NCI-H1694 (cell line): Measurements from ENCODE around the gene CRB2.

Experiments
- DNase-seq: peaks from one replicate; lab custom pipeline; 2025; lab: John Stamatoyannopoulos, UW

Gene CRB2

GRCh38 chr9:123422635-123423310 lies 66.8 kb downstream of the CRB2 start:
- DNase-seq, result no peak

- DNase-seq, result no peak
Measured at GRCh38 chr9:123423311-123423640, 67.3 kb downstream of the CRB2 start.

GRCh38 chr9:123424131-123424530 lies 68.1 kb downstream of the CRB2 start:
- no peak for DNase-seq

- DNase-seq, result no peak
Measured at GRCh38 chr9:123424552-123425225, 68.7 kb downstream of the CRB2 start.

GRCh38 chr9:123425261-123425821 lies 69.3 kb downstream of the CRB2 start:
- no peak for DNase-seq

- DNase-seq, result no peak
Measured at GRCh38 chr9:123425836-123426365, 69.9 kb downstream of the CRB2 start.

GRCh38 chr9:123426406-123426805 lies 70.4 kb downstream of the CRB2 start:
- DNase-seq, result no peak
